Stimulated activated CD4-positive, alpha-beta T cell treated with anti-CD3 and anti-CD28 coated beads, Interleukin-1b, Interleukin-23, amount 100 ng/mL, for 1 hour (primary cell): ENCODE measurements around the gene PFKFB3.
"Not testable (repeated sequence)": the region's sequence is repeated elsewhere in the genome, so short reads cannot be mapped to it uniquely, and the experiment has no call there.

Source experiments
- DNase-seq, 2 donors: peaks; one replicate each; pipeline ENCODE4 v3.0.0-alpha.2; 2020; ENCODE audit warnings: low read depth in 2 of 2

PFKFB3 gene

DNA sequence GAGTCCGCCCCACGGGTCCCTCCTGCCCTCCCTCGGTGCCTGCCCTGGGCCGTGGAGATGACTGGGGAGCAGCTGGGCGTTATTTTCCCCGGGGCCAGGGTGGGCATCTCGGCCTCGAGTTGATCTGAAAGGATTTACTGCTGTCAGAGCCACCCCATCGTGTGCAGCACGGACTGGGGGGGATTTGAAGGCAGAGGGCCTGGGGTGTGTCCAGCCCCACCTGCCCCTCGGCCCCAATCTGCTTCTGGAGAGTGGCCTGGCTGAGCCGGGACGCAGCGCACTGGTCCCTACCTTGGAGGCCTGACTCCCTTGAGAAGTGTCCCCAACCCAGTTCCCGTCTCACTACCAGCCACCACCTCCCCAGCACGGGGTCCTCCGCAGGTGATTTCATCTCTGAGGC lies 24.2 kb upstream of the PFKFB3 start:
- DNase-seq = no peak

DNA sequence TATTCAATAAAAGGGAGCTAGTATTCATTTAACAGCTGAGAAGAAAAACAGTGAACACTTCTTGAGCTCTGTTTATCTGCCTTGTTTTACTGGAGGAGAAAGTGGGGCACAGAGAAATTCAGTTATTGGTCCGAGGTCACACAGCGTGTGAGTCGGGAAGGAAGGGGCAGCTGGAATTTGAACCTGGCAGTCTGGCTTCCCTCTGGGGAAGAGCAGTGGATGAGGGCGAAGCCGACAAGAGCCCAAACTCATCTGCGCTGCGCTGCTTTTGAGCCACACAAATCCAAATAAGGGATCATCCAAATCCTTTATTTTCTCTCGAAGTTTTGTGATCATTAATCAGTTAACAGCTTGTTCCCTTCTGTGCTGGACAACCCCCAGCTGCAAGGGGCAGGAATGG lies 23.7 kb upstream of the PFKFB3 start:
- DNase-seq = no peak

DNA sequence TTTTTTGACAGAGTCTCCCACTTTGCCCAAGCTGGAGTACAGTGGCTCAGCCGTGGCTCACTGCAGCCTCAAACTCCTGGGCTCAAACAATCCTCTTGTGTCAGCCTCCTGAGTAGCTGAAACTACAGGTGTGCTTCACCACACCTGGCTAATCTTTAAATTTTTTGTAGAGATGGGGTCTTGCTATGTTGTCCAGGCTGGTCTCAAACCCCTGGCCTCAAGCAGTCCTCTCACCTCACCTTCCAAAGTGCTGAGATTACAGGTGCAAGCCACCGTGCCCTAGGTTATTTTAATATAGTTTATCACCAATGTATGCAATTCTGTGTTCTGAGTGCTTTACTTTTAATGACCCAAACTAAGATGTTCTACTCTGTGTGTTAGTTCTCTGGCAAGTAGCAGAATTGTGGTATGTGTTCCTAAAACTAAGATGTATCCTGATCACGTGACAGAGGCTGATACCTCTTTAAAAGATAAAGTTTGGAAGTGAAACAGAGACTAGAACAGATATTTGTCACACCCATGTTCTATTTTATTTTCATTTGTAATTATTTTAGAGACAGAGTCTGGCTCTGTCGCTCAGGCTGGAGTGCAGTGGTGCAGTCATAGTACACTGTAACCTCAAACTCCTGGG lies 22.1 kb upstream of the PFKFB3 start:
- no peak for DNase-seq

GRCh38 chr10:6181249-6181648 lies 21.5 kb upstream of the PFKFB3 start:
- DNase-seq = no peak

- DNase-seq = no peak
Measured at GRCh38 chr10:6182454-6183098, 20.2 kb upstream of the PFKFB3 start.

DNA sequence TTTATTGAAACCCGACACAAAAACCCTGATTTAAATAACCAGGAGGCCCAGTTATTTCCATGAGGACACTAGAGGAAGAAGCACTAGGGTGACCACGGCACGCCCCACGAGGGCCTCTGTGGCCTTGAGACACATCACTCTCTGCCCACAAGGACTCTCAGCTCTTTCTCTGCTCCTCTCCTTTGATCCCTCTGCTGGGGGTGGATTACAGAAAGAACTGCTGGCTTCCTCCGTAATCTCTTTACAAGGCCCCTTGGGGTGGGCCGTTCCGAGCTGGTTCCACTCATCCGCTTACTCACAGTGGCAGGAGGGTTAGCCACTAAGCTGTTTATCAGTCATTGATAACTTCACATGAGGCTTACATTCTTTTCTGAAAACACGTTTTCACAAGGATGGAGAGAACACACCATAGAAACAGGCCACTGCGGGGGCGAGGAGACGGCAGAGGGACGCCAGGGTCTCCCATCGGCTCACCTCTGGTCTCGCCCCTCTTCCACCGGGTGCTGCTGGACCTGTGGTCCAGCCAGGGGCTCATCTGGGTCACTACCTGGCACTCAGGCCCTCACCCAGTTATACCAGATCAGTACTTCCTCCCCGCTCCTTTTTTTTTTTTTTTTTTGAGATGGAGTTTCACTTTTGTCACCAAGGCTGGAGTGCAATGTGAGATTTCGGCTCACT lies 17.6 kb upstream of the PFKFB3 start:
- no peak for DNase-seq

- DNase-seq = no peak
Measured at GRCh38 chr10:6186894-6187256, 15.9 kb upstream of the PFKFB3 start.

GRCh38 chr10:6187278-6187677 lies 15.5 kb upstream of the PFKFB3 start:
- no peak for DNase-seq

GRCh38 chr10:6190033-6190432 lies 12.7 kb upstream of the PFKFB3 start:
- DNase-seq = not testable (repeated sequence)

DNA sequence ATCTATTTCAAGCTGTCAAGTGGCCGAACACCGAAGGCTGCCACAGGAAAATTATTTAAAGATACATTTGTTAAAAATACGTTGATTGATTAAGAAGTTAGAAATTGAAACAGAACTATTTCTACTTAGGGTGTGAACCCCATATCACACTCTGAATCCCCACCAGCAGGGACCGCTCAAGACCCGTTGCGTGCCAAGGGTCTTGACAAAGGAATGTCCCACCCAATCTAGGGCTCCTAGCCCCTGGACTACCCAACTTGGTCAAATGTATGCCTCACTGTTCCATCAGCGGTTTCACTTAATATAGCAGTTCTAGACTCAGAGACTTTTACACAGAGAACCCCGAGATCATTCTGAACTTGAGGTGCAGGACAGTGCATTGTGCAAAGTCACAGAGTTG lies 11.6 kb upstream of the PFKFB3 start:
- no peak for DNase-seq

GRCh38 chr10:6191569-6191968 lies 11.2 kb upstream of the PFKFB3 start:
- no peak for DNase-seq

DNA sequence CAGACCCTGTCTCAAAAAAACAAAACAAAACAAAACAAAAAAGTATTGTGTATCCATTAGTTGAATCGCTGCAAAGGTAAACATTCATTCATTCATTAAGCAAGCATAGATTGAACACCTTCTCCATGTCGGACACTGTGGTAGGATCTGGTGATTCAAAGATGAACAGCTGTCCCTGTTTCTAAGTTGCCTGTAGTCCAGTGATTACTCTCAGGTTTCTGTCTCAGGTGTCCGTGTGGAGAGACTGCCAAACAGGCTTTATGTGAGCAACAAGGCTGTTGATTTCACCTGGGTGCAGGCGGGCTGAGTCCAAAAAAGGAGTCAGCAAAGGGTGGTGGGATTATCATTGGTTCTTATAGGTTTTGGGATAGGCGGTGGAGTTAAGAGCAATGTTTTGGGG lies 9.4 kb upstream of the PFKFB3 start:
- DNase-seq = not testable (repeated sequence)

DNA sequence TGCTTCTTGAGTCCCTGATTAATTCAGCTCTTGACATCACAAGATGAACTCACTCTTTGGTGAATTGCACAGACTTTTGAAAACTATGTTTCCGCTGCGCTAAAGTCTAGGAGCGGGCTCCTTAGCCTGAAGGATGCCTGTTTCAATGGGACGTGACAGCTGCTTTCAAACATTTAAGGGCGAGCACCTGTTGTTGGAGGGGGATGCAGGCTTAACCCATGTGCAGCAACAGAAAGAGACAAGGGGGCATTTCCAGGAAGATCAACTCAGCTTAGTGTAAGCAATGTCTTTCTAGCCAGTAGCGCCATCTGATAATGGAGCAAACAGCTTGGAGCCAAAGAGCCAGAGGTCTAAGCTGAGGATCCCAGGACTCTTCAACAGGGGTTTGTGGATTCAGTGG lies 8.4 kb upstream of the PFKFB3 start:
- DNase-seq = no peak

DNA sequence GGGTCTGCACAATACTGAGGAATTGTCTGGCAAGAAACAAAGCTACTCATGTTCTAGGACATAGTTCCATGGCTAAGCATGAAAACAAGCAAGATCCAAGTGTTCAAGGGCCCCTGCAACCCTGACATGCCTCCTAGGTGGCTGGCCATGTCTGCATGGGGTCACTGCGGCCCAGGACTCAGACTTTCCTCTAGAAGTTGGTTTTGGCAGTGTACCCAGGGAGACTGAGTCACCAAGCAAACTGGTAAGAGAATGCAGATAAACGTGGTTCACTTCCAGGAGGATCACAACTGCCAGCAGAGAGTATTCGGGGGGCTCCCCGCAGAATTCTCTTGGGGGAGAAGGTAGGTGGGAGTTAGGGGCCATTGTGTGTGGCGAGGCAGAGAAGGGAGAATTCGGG lies 7.4 kb upstream of the PFKFB3 start:
- no peak for DNase-seq

DNA sequence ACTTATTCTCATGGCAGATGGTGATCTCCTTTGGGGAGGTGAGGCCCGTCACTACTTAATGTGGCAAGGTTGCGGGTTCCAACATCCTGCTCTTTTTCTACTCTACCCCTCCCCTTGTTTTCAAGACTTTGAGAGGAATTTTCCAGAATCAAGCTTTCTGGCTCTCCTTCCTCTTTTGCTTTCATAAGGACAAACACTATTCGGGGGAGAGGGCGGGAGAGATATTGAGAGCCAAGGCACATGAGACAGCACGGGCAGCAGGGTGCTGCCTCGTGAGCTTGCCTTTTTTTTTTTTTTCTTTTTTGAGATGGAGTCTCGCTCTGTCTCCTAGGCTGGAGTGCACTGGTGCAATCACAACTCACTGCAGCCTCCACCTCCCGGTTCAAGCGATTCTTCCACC lies 6.9 kb upstream of the PFKFB3 start:
- DNase-seq = no peak

- not testable (repeated sequence) for DNase-seq
Measured at GRCh38 chr10:6196524-6196923, 6.2 kb upstream of the PFKFB3 start.

GRCh38 chr10:6197321-6197720 lies 5.4 kb upstream of the PFKFB3 start:
- no peak for DNase-seq

GRCh38 chr10:6198171-6198570 lies 4.6 kb upstream of the PFKFB3 start:
- DNase-seq = no peak

DNA sequence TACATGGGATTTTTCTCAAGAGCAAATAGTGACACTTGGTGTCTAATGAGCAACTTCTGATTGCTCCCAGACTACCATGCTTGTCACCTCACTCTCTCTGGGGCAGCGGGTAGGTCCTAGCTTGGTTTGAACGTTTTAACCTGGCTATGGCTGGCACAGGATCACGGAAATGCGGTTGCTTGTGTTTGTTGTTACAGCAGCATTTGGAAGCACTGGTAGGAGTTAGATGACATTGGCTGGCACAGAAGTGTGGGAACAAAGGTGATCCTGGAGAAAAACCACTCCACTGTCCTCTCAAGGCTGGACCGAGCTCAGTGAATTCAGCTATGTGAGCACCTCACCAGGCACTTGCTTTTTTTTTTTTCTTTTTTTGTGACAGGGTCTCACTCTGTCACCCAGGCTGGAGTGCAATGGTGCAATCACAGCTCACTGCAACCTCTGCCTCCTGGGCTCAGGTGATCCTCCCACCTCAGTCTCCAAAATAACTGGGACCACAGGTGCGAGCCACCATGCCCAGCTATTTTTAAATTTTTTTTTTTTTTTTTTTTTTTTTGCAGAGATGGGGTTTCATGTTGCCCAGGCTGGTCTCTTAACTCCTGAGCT lies 3.5 kb upstream of the PFKFB3 start:
- DNase-seq = no peak

DNA sequence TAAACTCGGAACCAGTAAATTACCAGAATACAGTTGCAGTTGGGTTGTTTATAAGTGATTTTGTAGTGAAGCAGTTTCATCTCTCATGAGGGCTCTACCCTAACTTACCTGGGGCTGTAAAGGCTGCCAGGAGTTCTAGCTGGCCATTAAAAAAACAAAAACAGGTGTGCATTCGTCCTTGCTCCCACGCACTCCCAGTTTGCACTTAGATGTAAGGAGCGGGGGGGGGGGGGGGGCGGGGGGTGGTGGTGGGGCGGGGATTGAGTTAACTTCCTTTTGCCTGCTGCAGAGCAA lies 2.3 kb upstream of the PFKFB3 start:
- no peak for DNase-seq

DNA sequence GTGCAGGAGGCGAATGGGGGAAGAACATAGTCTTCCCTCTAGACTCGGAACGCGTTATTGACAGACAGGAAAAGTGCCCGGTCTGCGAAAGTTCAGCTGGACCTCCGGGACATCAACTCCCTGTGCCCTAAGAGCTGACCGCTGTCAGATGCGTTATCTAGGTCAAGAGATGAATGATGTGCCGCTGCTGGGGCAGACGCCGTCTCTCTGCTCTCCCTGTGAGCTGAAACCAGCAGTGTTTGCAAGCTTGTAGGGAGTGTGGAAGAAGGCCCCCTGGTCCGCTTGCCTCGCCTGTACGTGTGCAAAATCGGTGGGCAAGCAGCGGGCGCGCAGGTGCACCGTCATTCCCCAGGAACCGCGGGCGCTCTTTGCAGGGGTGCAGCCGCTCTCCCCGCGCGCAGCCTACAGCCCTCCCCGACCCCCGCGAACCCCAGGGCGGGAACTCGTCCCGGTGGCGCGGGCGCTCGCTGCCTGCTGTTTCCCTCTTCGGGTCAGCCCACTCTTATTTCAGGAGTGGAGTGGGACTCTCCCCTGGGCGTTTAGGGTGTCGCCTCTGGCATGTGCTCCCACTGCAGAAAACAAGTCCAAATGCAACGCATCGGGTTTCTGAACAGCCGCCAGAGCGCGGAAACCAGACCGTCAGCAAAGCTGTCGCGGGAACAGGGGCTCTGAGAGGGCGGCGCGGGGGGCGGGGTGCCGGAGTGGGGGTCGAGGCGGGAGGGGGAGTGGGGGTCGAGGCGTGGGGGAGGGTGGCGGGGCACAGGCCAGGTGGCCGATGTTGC lies 1.8 kb upstream of the PFKFB3 start:
- DNase-seq = no peak

GRCh38 chr10:6201516-6201975 lies 1.2 kb upstream of the PFKFB3 start:
- DNase-seq = peak in 1 of 2 donors; percentile 57
